SJCRH30 (cell line): ENCODE measurements around the gene NFATC2IP. TPM values are rescaled to one million over a fixed set of nuclear protein-coding genes. Genes with fewer than 3 reads are reported as not detected.
A peak's percentile ranks its signal among the peaks of the same experiment; 100 is the strongest.
"Not testable (repeated sequence)": the region's sequence is repeated elsewhere in the genome, so short reads cannot be mapped to it uniquely, and the experiment has no call there.

Experiments
- DNase-seq, 2 experiments: peaks; one replicate each; pipeline ENCODE4 v3.0.0-alpha.2; 2015 to 2020
- H3K27ac ChIP-seq: fragments of 250-450 bp; sonication (Bioruptor Pico); 2 replicates; pipeline ENCODE4 v1.5.1; 2020; ENCODE audit warnings: mild to moderate bottlenecking, moderate library complexity
- H3K27me3 ChIP-seq: fragments of 250-450 bp; sonication (Bioruptor Pico); 2 replicates; pipeline ENCODE4 v1.5.1; 2020; ENCODE audit warnings: mild to moderate bottlenecking, moderate library complexity
- H3K36me3 ChIP-seq: fragments of 250-450 bp; sonication (Bioruptor Pico); 2 replicates; pipeline ENCODE4 v1.5.1; 2020; ENCODE audit warnings: mild to moderate bottlenecking, moderate library complexity
- H3K4me1 ChIP-seq: fragments of 250-450 bp; sonication (Bioruptor Pico); 2 replicates; pipeline ENCODE4 v1.5.1; 2020; ENCODE audit warnings: mild to moderate bottlenecking, moderate library complexity
- H3K4me3 ChIP-seq: fragments of 250-450 bp; sonication (Bioruptor Pico); 2 replicates; pipeline ENCODE4 v1.5.1; 2020; ENCODE audit warnings: mild to moderate bottlenecking, moderate library complexity
- H3K9me3 ChIP-seq: fragments of 250-450 bp; sonication (Bioruptor Pico); replicated peaks from 2 replicates; pipeline ENCODE4 v1.5.1; 2020; ENCODE audit warnings: mild to moderate bottlenecking, moderate library complexity
- total RNA-seq: library from RNA; depleted of rRNA; stranded (reverse); fragments of >200 nt; shearing (Covaris generic); gene quantifications from 2 replicates; pipeline ENCODE4 v1.2.3, GENCODE V29; 2014

NFATC2IP gene
- total RNA-seq, 1 experiment from 2014 or later = 29.5 TPM

DNA sequence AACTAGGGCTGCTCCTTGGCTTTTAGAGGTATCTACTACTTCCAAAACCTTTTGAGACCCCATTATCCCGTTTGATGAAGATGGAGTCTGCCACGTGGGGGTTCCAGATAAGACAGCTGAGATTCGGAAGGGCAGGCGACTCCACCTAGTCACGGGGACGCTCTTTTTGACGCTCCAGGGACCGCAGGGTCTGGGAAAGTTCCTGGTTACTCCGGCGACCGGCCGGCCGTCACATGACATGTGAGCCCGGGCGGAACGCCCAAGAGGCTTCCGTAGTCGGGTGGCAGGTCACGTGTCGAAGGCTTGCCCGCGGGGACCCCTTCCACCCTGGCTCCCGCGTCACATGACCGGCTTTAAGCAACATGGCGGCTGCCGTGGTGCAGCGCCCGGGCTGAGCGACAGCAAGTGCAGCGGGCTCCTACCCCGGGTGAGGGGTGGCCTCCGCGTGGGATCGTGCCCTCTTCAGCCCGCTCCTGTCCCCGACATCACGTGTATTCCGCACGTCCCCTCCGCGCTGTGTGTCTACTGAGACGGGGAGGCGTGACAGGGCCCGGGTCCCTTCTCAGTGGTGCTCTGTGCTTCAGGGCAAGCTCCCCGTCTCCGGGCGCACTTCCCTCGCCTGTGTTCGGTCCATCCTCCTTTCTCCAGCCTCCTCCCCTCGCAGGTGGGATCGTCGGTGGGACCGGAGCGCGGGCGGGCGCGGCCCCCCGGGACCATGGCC is 23.9 kb downstream of the NFATC2IP start, which contains the start of gene SPNS1:
TSS of gene SPNS1 (plus strand) at position 342 of the 721 bp plus-strand sequence. CDS start at position 716, 374 bp downstream.
- Histone ChIP-seq H3K27ac (peak within 1 kb of the TSS; percentile 54), H3K4me3 (peak within 1 kb of the TSS; percentile 83), H3K9me3 (no peaks in the 10 kb centered on the region), H3K27me3 (no peaks in the 10 kb centered on the region), H3K4me1 (no peaks in the 10 kb centered on the region), H3K36me3 (no peaks in the 10 kb centered on the region)
- peak; percentile 95 for DNase-seq

- H3K4me3 ChIP-seq = peak overlapping the region; percentile 83
- peak overlapping the region; percentile 54; the same call in 1 of the 2 replicates for H3K27ac ChIP-seq
- H3K36me3 ChIP-seq = no peaks in the 10 kb centered on the region
- no peaks in the 10 kb centered on the region for H3K9me3 ChIP-seq
- H3K4me1 ChIP-seq = no peaks in the 10 kb centered on the region
- no peaks in the 10 kb centered on the region for H3K27me3 ChIP-seq
- DNase-seq = no peak
Measured at GRCh38 chr16:28975158-28975599, 24.4 kb downstream of the NFATC2IP start.

DNA sequence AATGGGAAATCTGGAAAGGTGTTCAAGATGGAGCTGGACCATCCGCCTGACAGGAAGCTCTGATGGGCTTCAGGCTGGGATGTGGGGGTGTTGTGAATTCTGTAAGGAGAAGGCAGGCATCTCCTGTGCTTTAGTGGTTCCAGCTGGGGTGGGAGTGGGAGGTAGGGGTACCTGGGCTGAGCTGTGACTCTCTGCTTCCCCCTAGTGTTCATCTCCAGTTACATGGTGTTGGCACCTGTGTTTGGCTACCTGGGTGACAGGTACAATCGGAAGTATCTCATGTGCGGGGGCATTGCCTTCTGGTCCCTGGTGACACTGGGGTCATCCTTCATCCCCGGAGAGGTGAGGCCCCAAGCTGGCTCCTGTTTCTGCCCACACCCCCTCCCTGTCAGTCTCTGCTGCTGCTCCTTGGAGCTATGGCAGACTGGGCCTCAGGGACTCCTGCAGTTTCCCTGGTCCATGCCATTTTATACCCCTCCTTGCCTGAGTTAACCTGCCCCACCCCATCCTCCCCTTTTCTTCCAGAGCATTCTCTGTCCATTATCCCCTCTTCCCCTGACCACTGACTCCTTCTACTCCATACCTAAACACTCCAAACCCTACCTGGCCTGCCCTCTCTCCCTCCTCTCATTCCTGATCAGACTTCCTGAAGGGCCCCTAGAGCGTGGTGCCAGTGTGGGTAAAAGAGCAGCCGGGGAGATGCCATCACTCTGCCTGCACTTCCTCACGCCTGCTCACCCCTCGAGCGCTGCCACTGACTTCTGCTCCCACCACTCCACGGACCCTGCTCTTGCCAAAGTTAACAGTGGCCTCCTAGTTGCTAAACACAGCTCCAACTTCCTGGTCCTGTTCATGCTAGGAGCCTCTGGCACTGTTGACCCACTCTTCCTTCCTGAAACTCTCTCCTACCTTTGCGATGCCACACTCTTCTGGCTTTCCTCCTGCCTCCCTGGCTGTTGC is 27.2 kb downstream of the NFATC2IP start:
- Histone ChIP-seq H3K4me3 (no peak overlapping the region), H3K36me3 (no peaks in the 10 kb centered on the region), H3K27me3 (no peaks in the 10 kb centered on the region), H3K27ac (no peak overlapping the region), H3K4me1 (no peaks in the 10 kb centered on the region), H3K9me3 (no peaks in the 10 kb centered on the region)
- DNase-seq = no peak

DNA sequence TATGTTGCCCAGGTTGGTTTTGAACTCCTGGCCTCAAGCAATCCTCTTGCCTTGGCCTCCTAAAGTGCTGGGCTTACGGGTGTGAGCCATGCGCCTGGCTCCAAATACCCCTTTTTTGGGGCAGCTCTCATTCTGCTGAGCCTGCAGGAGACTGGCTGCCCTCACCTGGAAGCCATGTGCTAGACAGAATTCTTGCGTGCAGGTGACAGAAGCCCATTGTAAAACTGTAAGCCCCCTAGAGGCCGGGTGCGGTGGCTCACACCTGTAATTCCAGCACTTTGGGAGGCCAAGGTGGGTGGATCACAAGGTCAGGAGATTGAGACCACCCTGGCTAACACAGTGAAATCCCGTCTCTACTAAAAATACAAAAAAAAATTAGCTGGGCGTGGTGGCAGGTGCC is 29.6 kb downstream of the NFATC2IP start:
- not testable (repeated sequence) for H3K9me3 ChIP-seq, H3K36me3 ChIP-seq, H3K27ac ChIP-seq, DNase-seq, H3K27me3 ChIP-seq, H3K4me3 ChIP-seq, H3K4me1 ChIP-seq

GRCh38 chr16:28980929-28981328 is 30.2 kb downstream of the NFATC2IP start:
- H3K4me3 ChIP-seq = no peak overlapping the region
- no peaks in the 10 kb centered on the region for H3K4me1 ChIP-seq
- DNase-seq = no peak
- H3K27me3 ChIP-seq = no peaks in the 10 kb centered on the region
- H3K36me3 ChIP-seq = no peaks in the 10 kb centered on the region
- no peaks in the 10 kb centered on the region for H3K9me3 ChIP-seq
- H3K27ac ChIP-seq = no peak overlapping the region

DNA sequence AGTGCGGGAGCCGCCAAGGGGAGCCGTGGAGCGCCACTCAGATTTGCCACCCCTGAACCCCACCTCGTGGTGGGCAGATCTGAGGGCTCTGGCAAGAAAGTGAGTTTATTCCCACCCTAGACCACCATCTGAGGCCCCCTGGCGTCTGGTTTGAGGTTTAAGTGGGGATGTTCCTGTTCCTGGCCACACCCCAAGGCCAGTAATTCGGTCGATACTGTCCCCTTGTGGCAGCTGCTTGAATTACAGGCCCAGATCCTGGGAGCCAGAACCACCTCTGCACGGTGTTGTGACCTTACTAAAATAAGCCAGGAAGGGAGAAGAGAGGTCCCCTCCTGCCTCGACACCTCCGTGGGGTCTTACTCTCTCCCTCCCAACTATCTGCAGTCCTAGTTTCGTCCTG is 30.8 kb downstream of the NFATC2IP start:
- Histone ChIP-seq H3K27ac (no peak overlapping the region), H3K36me3 (no peaks in the 10 kb centered on the region), H3K4me1 (no peaks in the 10 kb centered on the region), H3K9me3 (no peaks in the 10 kb centered on the region), H3K4me3 (no peak overlapping the region), H3K27me3 (no peaks in the 10 kb centered on the region)
- peak; percentile 32 to 60 for DNase-seq

- Histone ChIP-seq H3K27me3 (no peaks in the 10 kb centered on the region), H3K27ac (no peak overlapping the region), H3K36me3 (no peaks in the 10 kb centered on the region), H3K4me1 (no peaks in the 10 kb centered on the region), H3K4me3 (no peak overlapping the region), H3K9me3 (no peaks in the 10 kb centered on the region)
- no peak for DNase-seq
Measured at GRCh38 chr16:28982418-28982817, 31.7 kb downstream of the NFATC2IP start.

DNA sequence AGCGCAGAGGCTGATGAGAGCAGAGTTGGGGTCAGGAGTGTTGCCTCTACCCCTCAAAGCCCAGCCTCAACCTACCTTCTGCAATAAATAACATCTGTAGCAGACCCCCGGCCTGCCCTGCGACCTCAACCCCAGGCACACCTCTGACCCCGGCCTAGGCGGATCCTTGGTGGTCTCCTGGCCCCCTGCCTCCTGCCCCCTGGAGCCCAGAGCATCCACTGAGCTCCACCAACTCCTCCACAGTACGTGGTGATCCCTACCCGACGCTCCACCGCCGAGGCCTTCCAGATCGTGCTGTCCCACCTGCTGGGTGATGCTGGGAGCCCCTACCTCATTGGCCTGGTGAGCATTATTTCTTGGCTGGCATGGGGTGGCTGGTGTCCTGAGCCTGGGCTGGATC is 32.2 kb downstream of the NFATC2IP start:
- no peak for DNase-seq
- no peaks in the 10 kb centered on the region for H3K27me3 ChIP-seq
- no peaks in the 10 kb centered on the region for H3K4me1 ChIP-seq
- H3K9me3 ChIP-seq = no peaks in the 10 kb centered on the region
- no peak overlapping the region for H3K4me3 ChIP-seq
- no peak overlapping the region for H3K27ac ChIP-seq
- H3K36me3 ChIP-seq = no peaks in the 10 kb centered on the region

DNA sequence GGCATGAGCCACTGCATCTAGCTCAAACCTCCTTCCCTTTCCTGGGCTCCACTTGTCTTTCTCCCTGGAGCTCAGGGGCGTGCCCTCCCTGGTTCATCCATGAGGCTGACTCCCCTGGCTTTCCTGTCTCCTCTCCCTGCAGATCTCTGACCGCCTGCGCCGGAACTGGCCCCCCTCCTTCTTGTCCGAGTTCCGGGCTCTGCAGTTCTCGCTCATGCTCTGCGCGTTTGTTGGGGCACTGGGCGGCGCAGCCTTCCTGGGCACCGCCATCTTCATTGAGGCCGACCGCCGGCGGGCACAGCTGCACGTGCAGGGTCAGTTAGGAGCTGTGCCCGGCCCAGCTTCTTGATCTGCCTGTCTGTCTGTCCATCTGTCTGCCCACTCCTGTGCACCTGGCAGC is 32.9 kb downstream of the NFATC2IP start:
- Histone ChIP-seq H3K4me3 (no peak overlapping the region), H3K36me3 (no peaks in the 10 kb centered on the region), H3K4me1 (no peaks in the 10 kb centered on the region), H3K27me3 (no peaks in the 10 kb centered on the region), H3K9me3 (no peaks in the 10 kb centered on the region), H3K27ac (no peak overlapping the region)
- no peak for DNase-seq

DNA sequence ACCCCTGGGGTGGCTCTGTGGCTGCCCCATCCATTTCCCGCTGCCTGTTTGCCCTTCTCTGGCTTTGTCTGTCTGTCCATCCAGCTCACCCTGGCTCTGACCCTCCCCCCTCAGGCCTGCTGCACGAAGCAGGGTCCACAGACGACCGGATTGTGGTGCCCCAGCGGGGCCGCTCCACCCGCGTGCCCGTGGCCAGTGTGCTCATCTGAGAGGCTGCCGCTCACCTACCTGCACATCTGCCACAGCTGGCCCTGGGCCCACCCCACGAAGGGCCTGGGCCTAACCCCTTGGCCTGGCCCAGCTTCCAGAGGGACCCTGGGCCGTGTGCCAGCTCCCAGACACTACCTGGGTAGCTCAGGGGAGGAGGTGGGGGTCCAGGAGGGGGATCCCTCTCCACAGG is 33.4 kb downstream of the NFATC2IP start:
- DNase-seq = no peak
- Histone ChIP-seq H3K36me3 (no peaks in the 10 kb centered on the region), H3K27me3 (no peaks in the 10 kb centered on the region), H3K27ac (no peak overlapping the region), H3K4me3 (no peak overlapping the region), H3K4me1 (no peaks in the 10 kb centered on the region), H3K9me3 (no peaks in the 10 kb centered on the region)

DNA sequence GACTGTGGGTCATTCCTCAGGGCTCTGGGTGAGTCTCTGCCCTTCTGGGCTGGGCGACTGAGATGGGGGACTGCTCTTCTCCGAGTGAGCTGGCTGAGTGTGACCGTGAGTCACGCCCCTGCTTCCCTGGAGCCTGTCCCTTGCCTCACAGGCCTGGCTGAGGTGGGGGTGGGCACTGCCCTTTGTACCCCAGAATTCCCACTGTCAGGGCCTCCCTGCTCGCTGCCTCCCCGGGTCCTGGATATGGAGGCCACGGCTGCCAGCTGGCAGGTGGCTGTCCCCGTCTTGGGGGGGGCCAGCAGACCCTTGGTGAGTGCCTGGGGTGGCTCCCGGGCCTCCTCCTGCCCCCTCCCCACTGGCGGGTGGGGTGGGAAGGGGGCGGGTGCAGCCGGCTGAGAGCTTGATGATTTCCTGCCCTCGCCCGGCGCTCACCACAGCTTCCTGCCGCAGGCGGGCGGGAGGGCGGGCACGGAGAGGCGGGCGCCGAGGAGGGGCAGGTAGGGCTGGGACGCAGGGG is 33.9 kb downstream of the NFATC2IP start, which contains the start of gene LAT:
TSS of gene LAT (plus strand) at position 434 of the 517 bp plus-strand sequence. CDS start 366 bp downstream, outside the sequence.
- Histone ChIP-seq H3K36me3 (no peaks in the 10 kb centered on the region), H3K9me3 (no peaks in the 10 kb centered on the region), H3K4me1 (no peaks in the 10 kb centered on the region), H3K27me3 (no peaks in the 10 kb centered on the region), H3K4me3 (no peak within 1 kb of the TSS), H3K27ac (no peak within 1 kb of the TSS)
- DNase-seq = no peak

- no peak for DNase-seq
- H3K27me3 ChIP-seq = no peaks in the 10 kb centered on the region
- no peaks in the 10 kb centered on the region for H3K36me3 ChIP-seq
- no peak overlapping the region for H3K4me3 ChIP-seq
- no peaks in the 10 kb centered on the region for H3K4me1 ChIP-seq
- H3K27ac ChIP-seq = no peak overlapping the region
- no peaks in the 10 kb centered on the region for H3K9me3 ChIP-seq
Measured at GRCh38 chr16:28985211-28986041, 34.7 kb downstream of the NFATC2IP start.

DNA sequence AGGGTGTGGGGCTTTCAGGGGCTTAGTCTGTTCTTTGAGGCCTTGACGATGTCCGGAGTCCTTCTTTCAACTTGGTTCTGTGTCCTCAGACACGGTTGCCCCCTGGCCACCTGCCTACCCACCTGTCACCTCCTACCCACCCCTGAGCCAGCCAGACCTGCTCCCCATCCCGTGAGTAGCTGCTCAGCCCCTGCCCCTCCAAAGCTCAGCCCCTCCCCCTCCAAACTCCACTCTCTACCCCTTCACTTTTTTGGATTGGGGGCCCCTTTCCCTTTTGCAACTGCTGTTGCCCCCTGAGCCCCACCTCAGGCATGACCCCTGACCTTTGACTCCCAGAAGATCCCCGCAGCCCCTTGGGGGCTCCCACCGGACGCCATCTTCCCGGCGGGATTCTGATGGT is 35.3 kb downstream of the NFATC2IP start:
- no peaks in the 10 kb centered on the region for H3K9me3 ChIP-seq
- DNase-seq = no peak
- H3K4me3 ChIP-seq = no peak overlapping the region
- H3K36me3 ChIP-seq = no peaks in the 10 kb centered on the region
- H3K27ac ChIP-seq = no peak overlapping the region
- no peaks in the 10 kb centered on the region for H3K27me3 ChIP-seq
- H3K4me1 ChIP-seq = no peaks in the 10 kb centered on the region

- DNase-seq = no peak
- H3K27ac ChIP-seq = no peak overlapping the region
- H3K27me3 ChIP-seq = no peaks in the 10 kb centered on the region
- no peaks in the 10 kb centered on the region for H3K9me3 ChIP-seq
- no peaks in the 10 kb centered on the region for H3K36me3 ChIP-seq
- no peak overlapping the region for H3K4me3 ChIP-seq
- H3K4me1 ChIP-seq = no peaks in the 10 kb centered on the region
Measured at GRCh38 chr16:28986492-28986891, 35.8 kb downstream of the NFATC2IP start.
